HG03175 (cell line): ENCODE results near the gene CREB5.

Source experiments
- ATAC-seq: cut with Tn5 transposase; IDR thresholded peaks from one replicate; pipeline ENCODE4 v1.9.1; 2021; ENCODE audit warnings: mild to moderate bottlenecking, moderate library complexity; ENCODE audit not compliant: unreplicated experiment

Gene CREB5

DNA sequence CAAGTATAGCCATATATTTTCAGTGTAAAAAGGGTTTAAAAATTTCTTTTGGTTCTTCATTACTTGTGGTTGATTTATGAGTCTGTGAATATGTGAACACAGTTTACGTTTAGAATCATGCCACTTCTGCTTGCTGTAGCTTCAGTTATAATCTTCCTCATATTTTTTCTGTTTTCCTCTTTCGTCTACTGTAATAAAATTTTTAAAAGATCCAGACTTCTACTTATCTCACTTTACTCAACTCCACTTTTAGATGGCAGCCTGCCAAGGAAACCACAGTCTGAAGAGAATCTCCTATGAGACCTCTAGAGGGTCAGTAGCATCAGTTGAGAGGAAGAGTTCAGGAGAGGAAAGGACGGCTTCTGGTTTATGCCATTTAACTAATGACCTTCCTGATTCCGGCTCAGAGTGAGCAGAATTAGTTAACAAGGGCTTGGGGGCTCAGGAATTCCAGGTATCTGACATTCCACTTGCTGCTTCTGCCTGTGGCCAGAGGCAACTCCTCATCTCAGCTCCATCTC is 21.4 kb downstream of the CREB5 start:
- no peak for ATAC-seq

DNA sequence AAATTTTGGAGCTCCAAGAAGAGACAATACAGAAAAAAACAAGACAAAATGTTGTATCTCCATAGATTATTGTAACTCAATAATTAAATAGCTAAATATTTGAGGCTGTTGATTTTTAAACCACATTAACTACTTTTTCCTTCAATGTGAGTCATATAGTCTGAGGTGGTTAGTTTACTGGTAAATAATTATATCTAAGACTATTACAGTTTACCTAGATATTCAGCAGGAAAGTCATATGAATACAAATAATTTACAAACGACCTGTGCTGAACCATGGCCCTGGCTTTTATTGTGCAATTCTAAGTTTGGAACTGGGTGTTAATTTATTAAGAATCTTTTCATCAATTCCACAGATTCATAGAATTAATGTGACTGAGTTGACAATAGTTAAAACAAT is 22.2 kb downstream of the CREB5 start:
- no peak for ATAC-seq

DNA sequence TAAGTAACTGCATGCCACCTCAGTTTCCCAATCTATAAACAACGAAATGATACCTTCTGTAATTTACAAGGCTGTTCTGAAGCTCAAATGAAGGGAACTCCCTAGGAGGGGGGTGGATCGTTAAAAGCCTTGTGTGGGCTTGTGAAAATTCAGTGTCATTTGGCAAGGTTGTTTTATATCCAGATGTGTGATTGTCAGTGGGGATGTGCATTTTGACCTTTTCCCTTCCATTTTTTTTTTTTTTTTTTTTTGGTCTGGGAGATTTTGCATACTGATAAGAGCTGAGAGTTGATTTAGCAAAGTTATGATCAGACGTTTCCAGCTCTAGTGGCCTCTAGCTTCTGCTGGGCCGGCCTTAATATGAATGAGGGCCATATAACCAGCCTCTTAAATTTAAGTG is 22.8 kb downstream of the CREB5 start:
- ATAC-seq: no peak

DNA sequence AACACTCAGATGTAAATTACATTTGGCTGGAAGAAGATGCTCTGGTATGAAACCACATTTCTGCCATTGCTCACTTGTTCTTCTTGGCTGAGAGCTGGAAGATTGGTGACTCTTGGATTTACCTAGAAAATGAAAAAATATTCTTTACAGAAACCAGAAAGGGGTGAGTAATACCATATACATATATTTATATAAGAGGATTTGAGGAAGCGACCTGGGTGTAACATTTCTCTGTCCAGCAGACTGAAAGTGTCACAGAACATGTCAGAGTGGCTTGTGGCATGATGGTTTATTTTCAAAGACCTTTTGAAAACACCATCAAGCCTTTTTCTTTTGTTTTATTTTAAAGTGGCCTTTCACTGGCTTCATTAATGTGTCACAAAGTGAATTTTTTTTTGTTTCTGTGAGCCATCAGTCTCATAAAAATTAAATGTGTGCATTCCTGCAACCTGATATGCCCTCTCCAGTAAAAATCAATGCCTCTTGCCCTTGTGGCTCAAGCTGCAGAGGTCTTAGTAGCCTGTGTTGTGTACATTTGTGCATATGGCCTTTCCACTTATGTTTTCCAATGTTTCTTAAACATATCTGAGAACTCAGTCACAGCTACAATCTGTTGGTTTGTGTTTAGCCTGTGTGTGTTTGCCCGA is 23.5 kb downstream of the CREB5 start:
- ATAC-seq: no peak

DNA sequence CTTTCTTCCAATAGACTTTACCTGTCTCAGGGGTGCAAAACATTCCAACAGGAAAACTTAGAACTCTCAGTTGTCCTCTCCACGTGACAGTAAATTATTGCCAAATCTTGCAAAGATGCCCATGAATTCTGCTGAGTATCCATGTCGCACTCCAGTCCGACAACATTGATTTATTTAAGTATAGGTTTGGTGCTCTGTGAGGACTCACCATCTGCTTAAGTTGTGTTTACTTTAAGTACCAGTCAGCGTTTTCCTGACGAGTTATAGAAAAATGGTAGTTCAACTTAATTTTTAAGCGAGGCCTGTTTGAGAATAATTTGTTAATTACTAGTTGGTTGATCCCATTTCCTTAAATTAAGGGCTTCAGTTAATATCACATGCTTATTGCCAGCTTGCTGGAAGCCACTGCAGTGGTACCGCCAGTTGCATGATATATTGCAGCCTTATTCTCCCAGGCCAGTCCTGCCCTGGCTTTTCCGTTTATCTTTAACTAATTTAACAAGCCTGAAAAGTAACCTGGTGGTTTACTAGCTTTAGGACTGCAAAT is 27.8 kb downstream of the CREB5 start:
- no peak for ATAC-seq

DNA sequence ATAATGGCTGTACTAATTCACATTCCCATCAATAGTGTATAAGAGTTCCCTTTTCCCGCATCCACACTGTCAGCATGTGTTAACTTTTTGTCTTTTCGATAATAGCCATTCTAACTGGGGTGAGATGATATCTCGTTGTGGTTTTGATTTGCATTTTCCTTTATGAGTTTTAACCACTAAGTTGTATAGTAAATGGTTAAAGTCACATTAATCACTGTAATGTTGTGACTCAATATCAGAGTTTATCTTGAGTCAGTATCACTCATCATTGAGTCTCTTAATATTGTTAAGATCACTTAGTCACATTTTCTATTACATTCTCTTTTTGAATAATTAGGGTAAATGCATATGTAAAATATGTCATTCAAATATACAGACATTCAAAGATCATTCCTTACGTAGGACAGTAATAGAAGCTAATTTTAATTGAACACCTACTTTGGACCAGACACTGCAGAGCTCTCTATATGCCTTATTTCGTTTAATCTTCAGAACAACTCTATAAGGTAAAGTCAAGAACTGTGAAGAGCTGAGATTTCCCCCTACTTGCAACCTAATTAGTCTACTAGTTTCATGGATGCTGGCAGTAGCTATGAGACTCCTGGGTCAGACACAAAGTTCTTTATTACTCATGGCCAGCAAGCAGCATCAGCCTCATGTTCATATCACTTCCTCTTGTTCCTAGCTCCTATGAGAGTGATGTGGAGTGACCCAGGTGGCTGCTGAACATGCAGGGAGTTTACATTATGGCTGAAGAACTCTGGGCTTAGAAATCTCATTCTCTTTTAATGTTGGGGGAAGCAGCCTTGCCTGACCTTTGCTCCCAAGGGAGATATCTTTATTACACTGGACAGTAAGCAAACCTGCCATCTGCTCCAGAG is 30.5 kb downstream of the CREB5 start:
- no peak for ATAC-seq

DNA sequence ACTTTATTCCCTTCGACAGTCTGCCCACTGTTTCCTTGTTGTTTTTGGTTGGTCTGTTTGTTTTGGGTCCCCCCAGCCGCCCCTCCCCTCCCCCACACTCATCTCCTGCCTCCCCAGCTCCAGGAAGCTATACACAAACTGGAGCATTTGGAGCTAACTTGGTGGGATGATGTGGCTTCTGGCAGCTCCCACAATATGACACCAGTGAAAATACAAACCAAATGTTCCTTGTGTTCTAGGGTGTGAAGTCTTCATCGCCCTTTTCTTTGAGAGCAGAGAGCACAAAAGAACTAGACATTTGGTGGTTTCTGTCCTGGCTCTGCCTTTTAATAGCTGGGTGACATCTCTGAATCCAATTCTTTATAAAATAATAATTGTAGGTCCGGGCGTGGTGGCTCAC is 33.8 kb downstream of the CREB5 start:
- ATAC-seq: no peak

DNA sequence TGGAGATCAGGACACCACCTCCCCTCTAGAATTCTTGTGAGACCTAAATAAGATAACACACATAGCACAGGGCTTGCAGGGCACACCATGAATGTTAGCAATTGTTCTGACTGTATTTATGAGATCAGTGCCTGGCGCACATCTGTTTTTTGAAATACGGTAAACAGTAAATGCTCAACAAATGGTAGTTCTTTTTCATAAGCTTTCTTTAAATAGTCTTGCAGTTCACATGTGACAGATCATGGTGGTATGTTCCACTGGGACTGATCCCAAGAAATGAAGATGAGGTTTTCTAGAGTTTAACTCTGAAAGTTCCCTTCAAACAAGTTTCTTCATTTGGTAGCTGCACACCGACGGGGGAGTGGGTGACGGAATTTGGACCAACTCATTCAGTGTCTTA is 34.8 kb downstream of the CREB5 start:
- no peak for ATAC-seq

DNA sequence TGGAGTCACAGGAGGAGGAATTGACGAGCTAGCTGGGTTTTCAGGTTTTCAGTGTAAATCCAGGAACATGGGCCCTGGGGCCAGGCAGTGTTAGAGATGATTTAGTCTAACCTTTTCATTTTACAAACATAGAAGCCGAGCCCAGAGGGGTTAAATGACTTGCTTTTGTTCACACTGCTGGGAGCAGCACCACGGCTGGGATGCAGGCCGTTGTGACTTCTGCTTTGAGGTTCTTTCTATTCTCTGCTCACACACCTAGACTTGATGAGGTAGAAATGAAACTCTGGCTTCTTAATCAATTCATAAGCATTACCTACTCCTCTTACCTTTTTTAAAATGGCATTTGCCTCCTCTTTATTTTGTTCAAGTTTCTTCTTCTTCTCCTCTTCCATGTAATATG is 36.4 kb downstream of the CREB5 start:
- ATAC-seq: no peak

DNA sequence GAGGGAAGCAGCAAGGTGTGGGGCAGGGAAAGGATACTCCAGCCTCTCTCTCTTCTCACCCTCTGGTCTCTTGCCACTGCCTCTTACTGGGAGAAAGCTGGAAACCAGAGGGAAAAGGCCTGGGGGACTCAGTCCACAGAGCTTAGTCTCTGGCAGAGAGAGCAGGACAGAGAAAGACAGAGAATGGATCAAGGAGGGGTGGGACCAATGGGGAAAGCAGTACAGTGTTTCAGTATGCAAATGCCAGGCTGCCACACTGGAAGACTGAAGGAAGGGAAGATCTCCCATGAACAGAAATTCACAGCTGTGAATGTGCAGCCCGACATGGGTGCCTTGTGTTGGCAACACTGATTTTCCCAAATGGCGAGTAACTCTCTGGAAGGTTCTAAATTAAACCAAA is 40.4 kb downstream of the CREB5 start:
- ATAC-seq: no peak

DNA sequence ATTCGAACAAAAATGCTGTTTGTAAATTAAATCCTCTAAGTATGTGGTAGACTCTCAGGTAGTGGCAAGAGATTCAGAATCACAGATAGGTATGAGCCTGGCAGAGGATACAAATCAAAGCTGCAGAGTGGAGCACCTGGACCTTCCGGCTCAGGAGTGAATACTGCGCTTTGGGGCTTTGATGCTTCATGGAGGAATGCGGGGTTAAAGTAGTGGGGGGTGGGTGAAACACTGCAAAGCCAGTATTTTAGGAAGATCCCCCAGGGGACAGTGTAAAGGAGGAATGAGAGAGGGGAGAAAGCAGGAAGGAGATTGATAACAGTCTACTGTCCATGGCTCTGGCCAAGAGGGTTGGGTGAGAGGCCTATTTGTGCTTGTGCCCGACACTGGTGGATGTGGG is 43.2 kb downstream of the CREB5 start:
- no peak for ATAC-seq

DNA sequence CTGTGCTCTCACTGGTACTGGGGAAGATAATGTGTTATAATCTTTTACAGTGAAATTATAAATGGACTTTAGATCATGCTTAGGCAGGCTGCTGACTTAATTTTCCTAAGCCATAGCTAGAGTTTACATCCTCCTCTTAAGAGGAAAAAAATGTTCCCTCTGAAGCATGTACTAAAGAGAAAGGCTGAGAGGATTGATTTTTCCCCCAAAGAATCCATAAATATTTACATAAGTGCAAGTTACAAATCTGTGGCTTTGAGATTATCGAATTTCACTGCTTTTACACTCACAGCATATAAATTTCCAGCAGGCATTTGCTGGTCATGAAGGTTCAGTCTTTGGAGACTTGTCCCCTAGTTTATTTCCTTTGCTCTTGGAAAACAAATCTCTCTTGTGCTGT is 43.7 kb downstream of the CREB5 start:
- no peak for ATAC-seq

DNA sequence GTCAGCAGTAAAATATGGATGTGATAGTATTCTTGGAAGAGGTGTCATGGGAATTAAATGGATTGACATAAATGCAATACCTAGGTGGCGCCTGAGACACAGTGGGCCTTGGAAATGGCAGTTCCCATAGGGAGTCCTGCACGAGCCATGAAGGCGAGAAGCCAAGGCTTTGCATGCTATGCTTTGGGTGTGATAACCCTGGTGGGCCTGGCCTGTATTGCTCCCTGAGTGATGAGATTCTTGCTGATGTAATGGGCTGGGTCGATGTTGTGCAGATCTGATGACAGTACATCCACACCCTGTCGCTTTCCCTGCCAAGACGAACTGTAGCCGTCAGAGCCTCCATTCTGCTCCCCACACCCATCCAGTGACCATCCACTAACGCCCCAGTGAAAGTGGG is 46.4 kb downstream of the CREB5 start:
- no peak for ATAC-seq

DNA sequence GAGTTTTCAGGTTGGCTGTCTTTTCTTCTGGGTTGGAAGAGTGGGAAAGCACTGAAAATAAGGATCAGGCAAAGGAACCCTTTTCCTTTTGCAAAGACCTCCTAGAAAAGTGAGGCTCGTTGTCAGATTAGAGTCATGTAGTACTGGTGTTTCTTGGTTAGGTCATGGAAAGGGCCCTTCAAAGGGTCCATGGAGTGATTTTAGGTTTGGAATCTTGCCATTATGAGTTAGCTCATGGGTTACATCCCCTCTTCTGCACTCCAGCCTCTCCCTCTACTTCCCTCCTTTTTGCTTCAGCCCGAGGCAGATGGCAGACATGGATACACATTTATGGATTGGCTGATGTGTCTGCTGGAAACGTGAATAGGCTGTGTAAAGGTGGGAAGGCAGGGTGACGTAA is 47.0 kb downstream of the CREB5 start:
- ATAC-seq: no peak

DNA sequence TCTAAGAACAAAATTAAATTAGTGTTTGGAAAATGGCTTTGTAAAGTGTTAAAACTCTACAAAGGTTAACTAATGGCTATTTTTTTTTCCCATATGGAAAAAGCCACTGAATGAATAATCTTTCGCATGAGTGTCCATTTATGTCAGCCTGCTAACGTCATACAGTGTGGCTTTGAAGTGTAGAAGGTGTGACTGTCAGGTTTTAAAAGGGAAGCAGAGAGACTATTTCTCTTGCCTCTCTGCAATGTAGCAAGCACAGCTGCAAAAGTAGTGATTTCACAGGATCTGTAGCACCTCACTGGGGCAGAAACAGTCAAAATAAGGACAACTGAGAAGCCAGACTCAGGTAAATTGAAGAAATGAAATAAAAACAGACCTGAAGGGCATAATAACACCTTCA is 53.4 kb downstream of the CREB5 start:
- ATAC-seq: no peak

DNA sequence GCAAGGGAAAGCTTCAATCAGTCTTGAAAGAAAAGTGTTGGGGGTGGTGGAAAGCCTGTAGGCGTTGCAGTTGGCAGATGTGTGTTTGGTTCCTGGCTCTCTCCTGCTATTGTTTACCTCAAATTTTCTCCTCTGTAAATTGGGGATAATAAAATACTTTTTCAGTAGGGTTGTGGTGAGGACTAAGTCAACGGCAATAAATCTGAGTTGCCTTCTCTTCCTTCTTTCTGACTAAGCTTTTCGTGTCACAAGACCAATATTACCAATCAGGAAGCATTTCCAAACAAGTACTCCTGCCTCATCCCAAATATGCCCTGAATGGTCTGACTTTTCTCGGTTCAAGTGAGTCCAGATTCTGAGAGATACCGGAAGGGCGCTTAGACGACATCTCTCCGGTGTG is 54.0 kb downstream of the CREB5 start:
- no peak for ATAC-seq

DNA sequence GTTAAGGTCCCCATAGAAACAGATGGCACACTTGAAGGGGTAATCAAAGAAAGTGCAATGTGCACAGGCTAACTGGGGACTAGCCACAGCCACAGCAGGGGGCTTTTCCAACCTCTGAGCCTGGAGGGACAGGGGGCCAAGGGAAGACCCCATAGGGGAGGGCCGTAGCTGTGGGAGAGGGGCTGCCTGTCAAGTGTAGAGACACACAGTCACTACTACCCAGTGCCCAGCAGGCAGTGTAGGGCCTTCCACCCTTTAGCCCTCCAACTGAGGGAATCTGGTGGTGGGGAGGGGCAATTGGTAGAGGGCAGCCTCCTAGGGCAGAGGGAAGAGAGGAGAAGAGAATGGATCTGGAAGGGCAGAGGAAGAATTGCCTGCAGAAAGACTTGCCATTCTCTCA is 54.6 kb downstream of the CREB5 start:
- no peak for ATAC-seq

DNA sequence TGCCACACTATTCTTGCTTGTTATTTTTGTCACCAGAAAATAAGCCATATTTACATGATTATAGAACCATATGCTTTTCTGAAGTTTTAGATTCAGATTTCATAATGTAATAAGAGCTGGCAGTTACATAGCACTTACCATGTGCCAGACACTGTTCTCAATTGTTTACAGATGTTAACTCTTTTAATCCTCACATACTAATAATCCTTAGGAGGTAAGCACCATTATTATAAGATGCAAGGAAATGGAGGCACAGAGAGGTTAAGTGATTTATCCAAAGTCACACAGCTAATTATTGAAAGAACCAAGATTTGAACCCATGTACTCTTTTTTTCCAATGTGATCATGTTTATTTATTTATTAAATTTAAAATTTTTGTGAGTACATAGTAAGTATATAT is 57.2 kb downstream of the CREB5 start:
- no peak for ATAC-seq

DNA sequence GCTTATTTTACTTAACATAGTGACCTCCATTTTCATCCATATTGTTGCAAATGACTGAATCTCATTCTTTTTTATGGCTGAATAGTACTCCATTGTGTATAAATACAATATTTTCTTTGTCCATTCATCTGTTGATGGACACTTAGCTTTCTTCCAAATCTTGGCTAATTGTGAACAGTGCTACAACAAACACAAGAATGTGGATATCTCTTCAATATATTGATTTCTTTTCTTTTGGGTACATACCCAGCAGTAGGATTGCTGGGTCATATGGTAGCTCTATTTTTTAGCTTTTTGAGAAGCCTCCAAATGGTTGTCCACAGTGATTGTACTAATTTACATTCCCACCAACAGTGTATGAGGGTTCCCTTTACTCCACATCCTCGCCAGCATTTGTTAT is 58.0 kb downstream of the CREB5 start:
- ATAC-seq: no peak

DNA sequence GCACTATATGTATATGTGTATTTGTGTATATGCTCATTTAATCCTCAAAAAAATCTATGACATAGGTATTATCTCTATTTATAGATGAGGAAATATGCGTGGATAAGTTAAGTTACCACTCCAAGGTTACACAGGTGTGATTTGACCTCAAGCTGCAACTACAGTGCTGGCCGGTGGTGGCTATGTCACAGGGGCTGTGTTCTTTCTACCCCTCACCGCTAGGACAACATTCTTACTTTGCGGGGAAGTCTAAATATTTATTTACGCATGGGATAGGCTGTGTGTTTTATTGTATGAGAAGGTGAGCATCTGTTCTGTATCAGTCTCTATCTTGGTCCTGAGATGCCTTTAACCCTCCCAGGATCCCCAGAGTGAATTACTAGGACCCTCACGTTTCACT is 60.0 kb downstream of the CREB5 start:
- ATAC-seq: no peak

DNA sequence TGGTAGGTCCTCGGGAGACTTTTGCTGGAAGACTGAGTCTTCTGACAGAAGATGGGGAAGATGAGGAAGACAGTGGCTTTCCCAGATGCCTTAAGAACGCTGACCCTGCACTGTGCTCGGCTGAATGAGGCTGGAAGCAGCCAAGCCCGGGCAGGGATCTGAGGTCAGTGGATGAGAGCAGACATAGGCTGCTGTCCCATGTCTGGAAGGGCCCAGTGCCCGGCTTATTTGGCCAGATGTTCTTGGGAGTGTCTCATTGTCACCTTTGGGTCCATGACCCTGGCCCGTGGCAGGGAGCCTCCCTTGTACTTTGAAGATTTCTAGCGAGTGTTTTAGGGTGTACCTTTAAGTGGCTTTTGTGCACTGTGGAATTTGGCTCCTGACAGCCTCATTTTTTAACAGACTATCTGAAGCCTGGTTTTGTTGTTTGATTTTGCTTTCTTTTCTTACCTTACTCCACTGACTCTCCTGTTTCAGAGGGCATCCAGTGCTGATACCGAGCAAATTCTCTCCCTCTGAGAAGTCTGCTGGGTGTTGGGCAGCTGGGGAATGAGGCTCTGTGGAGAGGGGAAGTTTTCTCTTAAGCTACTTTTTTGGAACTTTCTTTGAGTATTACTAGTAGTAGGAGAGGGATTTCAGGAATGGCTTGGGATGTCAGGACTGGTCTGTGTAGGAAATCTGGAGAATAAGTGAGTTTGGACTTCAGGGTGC is 61.4 kb downstream of the CREB5 start:
- ATAC-seq: no peak

DNA sequence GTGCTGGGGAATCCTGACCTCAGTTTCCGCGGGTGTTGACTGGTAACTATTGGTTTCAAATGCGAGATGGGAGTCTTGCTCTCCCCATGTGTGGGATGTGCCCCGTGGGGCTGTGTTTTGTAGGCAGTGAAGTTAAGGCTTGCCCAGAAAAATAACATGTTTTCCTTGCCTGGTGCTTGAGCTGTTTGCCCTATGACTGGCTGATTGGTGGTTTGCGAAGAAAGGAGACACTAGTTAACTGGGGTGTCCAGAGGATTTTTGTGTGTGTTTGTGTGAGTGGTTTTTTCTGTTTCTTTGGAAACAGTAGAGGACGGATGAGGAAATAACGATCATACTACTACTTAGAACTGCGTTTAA is 61.9 kb downstream of the CREB5 start:
- no peak for ATAC-seq
